ENCODE measurements around the gene DSTYK. TPM values are rescaled to one million over a fixed set of nuclear protein-coding genes. Genes with fewer than 3 reads are reported as not detected.
A peak's percentile ranks its signal among the peaks of the same experiment; 100 is the strongest.

Gene DSTYK
- total RNA-seq, 1 donor from 2014 or later = 11.3 TPM

GRCh38 chr1:205232127-205232820 lies 20.8 kb upstream of the DSTYK start:
- Histone ChIP-seq H3K36me3 (ENCODE audit: control insufficient read depth, insufficient read depth, low read length) (no peaks in the 10 kb centered on the region), H3K4me3 (ENCODE audit: low read depth, low read length) (no peak overlapping the region), H3K27me3 (ENCODE audit: control insufficient read depth, insufficient read depth, low read length) (peaks cover 1% of the 10 kb centered on the region)
- no peak for TF ChIP-seq CTCF (IDR thresholded peaks at IDR 0.05; ENCODE audit: insufficient read depth, low read length, severe bottlenecking)
- no peak for DNase-seq (ENCODE audit: low read depth)
- FAIRE-seq = no peak

GRCh38 chr1:205230982-205231381 lies 19.5 kb upstream of the DSTYK start:
- DNase-seq (ENCODE audit: low read depth) = no peak
- no peak overlapping the region for H3K4me3 ChIP-seq (ENCODE audit: low read depth, low read length)
- no peak for TF ChIP-seq CTCF (IDR thresholded peaks at IDR 0.05; ENCODE audit: insufficient read depth, low read length, severe bottlenecking)
- peaks cover 1% of the 10 kb centered on the region for H3K27me3 ChIP-seq (ENCODE audit: control insufficient read depth, insufficient read depth, low read length)
- no peak for FAIRE-seq
- no peaks in the 10 kb centered on the region for H3K36me3 ChIP-seq (ENCODE audit: control insufficient read depth, insufficient read depth, low read length)

GRCh38 chr1:205229916-205230700 lies 18.6 kb upstream of the DSTYK start:
- FAIRE-seq = no peak
- DNase-seq (ENCODE audit: low read depth) = peak; percentile 10
- Histone ChIP-seq H3K4me3 (ENCODE audit: low read depth, low read length) (no peak overlapping the region), H3K36me3 (ENCODE audit: control insufficient read depth, insufficient read depth, low read length) (no peaks in the 10 kb centered on the region), H3K27me3 (ENCODE audit: control insufficient read depth, insufficient read depth, low read length) (peaks cover 1% of the 10 kb centered on the region)
- no peak for TF ChIP-seq CTCF (IDR thresholded peaks at IDR 0.05; ENCODE audit: insufficient read depth, low read length, severe bottlenecking)

- Histone ChIP-seq H3K27me3 (ENCODE audit: control insufficient read depth, insufficient read depth, low read length) (peaks cover 1% of the 10 kb centered on the region), H3K36me3 (ENCODE audit: control insufficient read depth, insufficient read depth, low read length) (no peaks in the 10 kb centered on the region), H3K4me3 (ENCODE audit: low read depth, low read length) (peak overlapping the region; percentile 43)
- peak; percentile 62 for DNase-seq (ENCODE audit: low read depth)
- FAIRE-seq = no peak
- peak; percentile 41 for TF ChIP-seq CTCF (IDR thresholded peaks at IDR 0.05; ENCODE audit: insufficient read depth, low read length, severe bottlenecking)
Observed at GRCh38 chr1:205229399-205229871, 17.9 kb upstream of the DSTYK start.

- DNase-seq (ENCODE audit: low read depth) (no peak), FAIRE-seq (no peak)
- TF ChIP-seq CTCF (IDR thresholded peaks at IDR 0.05; ENCODE audit: insufficient read depth, low read length, severe bottlenecking) = no peak
- H3K27me3 ChIP-seq (ENCODE audit: control insufficient read depth, insufficient read depth, low read length) = peaks cover 1% of the 10 kb centered on the region
- H3K4me3 ChIP-seq (ENCODE audit: low read depth, low read length) = peak overlapping the region; percentile 43
- H3K36me3 ChIP-seq (ENCODE audit: control insufficient read depth, insufficient read depth, low read length) = no peaks in the 10 kb centered on the region
Observed at GRCh38 chr1:205228093-205228521, 16.6 kb upstream of the DSTYK start.

All from bronchial epithelial cell (primary cell).